Osteoblast (primary cell): ENCODE measurements around the gene TTC28. TPM values are rescaled to one million over a fixed set of nuclear protein-coding genes. Genes with fewer than 3 reads are reported as not detected.

Source experiments
- DNase-seq: peaks from one replicate; pipeline ENCODE4 v3.0.0; 2011; ENCODE audit warnings: low spot score, mixed read lengths; ENCODE audit not compliant: insufficient read length; ENCODE audit errors: missing footprints
- H2AFZ ChIP-seq: 2 replicates; pipeline ENCODE4 v1.6.0; 2011; ENCODE audit warnings: mild to moderate bottlenecking, low read length
- H3K27ac ChIP-seq: 2 replicates; pipeline ENCODE4 v1.5.1; 2011; ENCODE audit warnings: mild to moderate bottlenecking, low read depth, low read length, moderate library complexity
- H3K27me3 ChIP-seq: 2 replicates; pipeline ENCODE4 v1.6.0; 2012; ENCODE audit warnings: mild to moderate bottlenecking, control low read depth, inconsistent platforms, low read length, moderate library complexity; ENCODE audit not compliant: insufficient read depth
- H3K36me3 ChIP-seq: 2 replicates; pipeline ENCODE4 v1.5.1; 2011; ENCODE audit warnings: mild to moderate bottlenecking, low read length, control low read depth, moderate library complexity; ENCODE audit not compliant: insufficient read depth
- H3K4me1 ChIP-seq: 2 replicates; pipeline ENCODE4 v1.5.1; 2011; ENCODE audit warnings: mild to moderate bottlenecking, low read length, control low read depth, moderate library complexity; ENCODE audit not compliant: insufficient read depth
- H3K4me2 ChIP-seq: 2 replicates; pipeline ENCODE4 v1.6.0; 2011; ENCODE audit warnings: mild to moderate bottlenecking, low read length; ENCODE audit not compliant: insufficient read depth
- H3K4me3 ChIP-seq: fragments of 200-600 bp; sonication (generic); 3 replicates; pipeline ENCODE4 v1.5.1; 2012; ENCODE audit warnings: mild to moderate bottlenecking, low read length, inconsistent platforms; ENCODE audit not compliant: insufficient read depth
- H3K79me2 ChIP-seq: 2 replicates; pipeline ENCODE4 v1.6.0; 2012; ENCODE audit warnings: mild to moderate bottlenecking, low read length, control low read depth, inconsistent platforms; ENCODE audit not compliant: insufficient read depth
- H3K9me3 ChIP-seq: 2 replicates; pipeline ENCODE4 v1.5.1; 2011; ENCODE audit warnings: low read depth, low read length, control low read depth
- H4K20me1 ChIP-seq: 2 replicates; pipeline ENCODE4 v1.6.0; 2012; ENCODE audit warnings: mild to moderate bottlenecking, low read length, control low read depth; ENCODE audit not compliant: insufficient read depth
- total RNA-seq: library from RNA; depleted of rRNA; stranded (reverse); fragments of >200 nt; gene quantifications from 2 replicates; pipeline ENCODE4 v1.2.3, GENCODE V29; 2012
- TF ChIP-seq, protein P1 (sequence below): IDR thresholded peaks from 2 replicates; pipeline ENCODE4 v1.5.1; 2011; ENCODE audit warnings: mild to moderate bottlenecking, low read depth, low read length, moderate library complexity; ENCODE audit errors: extremely low read depth

The TTC28 gene
- total RNA-seq, 1 donor: 48.1 TPM

DNA sequence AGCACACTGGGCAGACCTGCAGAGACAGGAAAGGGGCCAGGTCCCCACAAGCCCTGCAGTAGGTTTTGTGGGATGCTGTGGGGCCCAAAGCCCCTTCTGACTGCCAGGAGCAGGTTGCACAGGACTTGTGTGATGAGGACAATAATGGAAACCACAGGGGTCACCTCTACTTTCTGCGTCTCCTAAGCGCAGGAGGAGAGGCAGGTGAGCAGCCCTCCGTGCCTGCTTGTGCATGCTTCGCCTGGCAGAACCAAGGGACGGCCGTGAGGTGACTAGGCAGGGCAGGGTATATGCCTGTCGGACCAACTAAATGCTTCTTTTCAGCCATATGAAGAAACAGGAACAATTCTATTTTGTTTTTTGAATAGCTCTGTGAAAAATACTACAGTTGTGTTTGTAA lies 682.7 kb downstream of the TTC28 start:
- H3K36me3 ChIP-seq: peaks cover 4% of the 10 kb centered on the region
- TF ChIP-seq, protein P1, sequence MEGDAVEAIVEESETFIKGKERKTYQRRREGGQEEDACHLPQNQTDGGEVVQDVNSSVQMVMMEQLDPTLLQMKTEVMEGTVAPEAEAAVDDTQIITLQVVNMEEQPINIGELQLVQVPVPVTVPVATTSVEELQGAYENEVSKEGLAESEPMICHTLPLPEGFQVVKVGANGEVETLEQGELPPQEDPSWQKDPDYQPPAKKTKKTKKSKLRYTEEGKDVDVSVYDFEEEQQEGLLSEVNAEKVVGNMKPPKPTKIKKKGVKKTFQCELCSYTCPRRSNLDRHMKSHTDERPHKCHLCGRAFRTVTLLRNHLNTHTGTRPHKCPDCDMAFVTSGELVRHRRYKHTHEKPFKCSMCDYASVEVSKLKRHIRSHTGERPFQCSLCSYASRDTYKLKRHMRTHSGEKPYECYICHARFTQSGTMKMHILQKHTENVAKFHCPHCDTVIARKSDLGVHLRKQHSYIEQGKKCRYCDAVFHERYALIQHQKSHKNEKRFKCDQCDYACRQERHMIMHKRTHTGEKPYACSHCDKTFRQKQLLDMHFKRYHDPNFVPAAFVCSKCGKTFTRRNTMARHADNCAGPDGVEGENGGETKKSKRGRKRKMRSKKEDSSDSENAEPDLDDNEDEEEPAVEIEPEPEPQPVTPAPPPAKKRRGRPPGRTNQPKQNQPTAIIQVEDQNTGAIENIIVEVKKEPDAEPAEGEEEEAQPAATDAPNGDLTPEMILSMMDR: no peak
- H3K9me3 ChIP-seq: no peaks in the 10 kb centered on the region
- H3K4me3 ChIP-seq: no peak overlapping the region
- H3K4me2 ChIP-seq: peak overlapping the region; percentile 52
- peaks cover 3% of the 10 kb centered on the region for H4K20me1 ChIP-seq
- H2AFZ ChIP-seq: no peak overlapping the region
- H3K27ac ChIP-seq: peak overlapping the region; percentile 44
- no peaks in the 10 kb centered on the region for H3K27me3 ChIP-seq
- no peaks in the 10 kb centered on the region for H3K79me2 ChIP-seq
- peaks cover 19% of the 10 kb centered on the region for H3K4me1 ChIP-seq
- DNase-seq: peak; percentile 44

DNA sequence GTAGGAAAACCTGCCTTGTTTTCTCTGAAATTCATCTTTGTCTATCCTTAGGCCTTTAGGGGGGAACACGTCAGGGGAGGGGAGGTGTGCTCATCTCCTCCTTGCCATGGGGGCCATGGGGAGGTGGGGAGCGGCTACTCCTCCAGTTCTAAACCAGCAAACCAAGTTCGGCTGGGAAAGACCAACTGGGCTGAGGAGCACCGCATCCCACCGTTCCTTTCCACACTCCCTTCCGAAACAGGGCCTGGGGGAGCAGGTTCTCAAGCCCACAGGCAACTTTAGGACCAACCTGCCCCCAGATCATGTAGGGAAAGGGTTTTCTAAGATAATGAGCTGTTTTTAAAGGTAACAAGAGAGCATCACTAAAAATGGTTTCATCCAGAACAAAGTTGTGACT lies 683.1 kb downstream of the TTC28 start:
- Histone ChIP-seq H3K27ac (no peak overlapping the region), H2AFZ (no peak overlapping the region), H4K20me1 (peaks cover 3% of the 10 kb centered on the region), H3K79me2 (no peaks in the 10 kb centered on the region), H3K4me2 (no peak overlapping the region), H3K4me1 (peaks cover 19% of the 10 kb centered on the region), H3K27me3 (no peaks in the 10 kb centered on the region), H3K4me3 (no peak overlapping the region), H3K36me3 (peaks cover 4% of the 10 kb centered on the region), H3K9me3 (no peaks in the 10 kb centered on the region)
- TF ChIP-seq, protein P1: no peak
- peak; percentile 61 for DNase-seq

DNA sequence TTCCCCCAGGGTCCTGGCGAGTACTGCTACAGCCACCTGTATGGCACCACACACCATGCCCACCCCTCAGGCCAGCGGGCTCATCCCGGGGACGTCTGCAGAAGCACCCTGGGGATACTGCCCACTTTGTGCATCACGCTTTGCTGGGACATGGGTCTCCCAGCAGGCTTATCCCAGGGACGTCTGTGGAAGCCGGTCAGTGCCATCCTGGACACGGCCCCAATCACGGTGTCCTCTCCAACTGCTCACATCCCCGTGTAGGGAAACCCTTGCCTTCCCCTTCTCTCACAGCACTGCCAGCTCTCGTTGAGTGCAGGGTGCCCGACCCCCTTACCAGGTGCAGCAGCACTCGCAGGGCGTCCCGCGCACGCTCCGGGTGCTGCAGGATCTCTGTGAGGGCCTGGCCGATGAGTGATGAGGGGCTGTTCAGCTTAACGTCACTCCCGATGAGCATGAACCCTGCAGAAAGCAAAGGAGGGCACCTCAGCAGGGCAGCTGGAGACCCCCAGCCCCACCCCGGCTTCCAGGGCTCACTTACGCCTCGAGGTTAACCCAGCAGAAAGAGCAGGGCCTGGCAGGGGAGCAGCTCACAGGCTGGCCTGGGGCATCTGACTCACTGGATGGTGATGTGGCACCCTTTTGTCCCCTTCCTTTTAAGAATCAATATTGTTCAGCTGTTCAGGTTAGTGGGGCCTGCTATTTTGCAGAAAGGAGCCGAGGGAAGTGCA lies 683.7 kb downstream of the TTC28 start:
- H3K27ac ChIP-seq: no peak overlapping the region
- DNase-seq: peak; percentile 82

More for the DNA sequence above, 683.7 kb downstream of the TTC28 start:
- Histone ChIP-seq H3K36me3 (peaks cover 4% of the 10 kb centered on the region), H3K9me3 (no peaks in the 10 kb centered on the region), H3K4me3 (no peak overlapping the region), H3K4me1 (peaks cover 23% of the 10 kb centered on the region), H3K4me2 (no peak overlapping the region), H3K79me2 (no peaks in the 10 kb centered on the region), H3K27me3 (no peaks in the 10 kb centered on the region), H4K20me1 (peaks cover 3% of the 10 kb centered on the region), H2AFZ (no peak overlapping the region)
- TF ChIP-seq, protein P1: no peak
